Adrenal gland (tissue), 12 donors: ENCODE results near the gene OR9A2. TPM values are rescaled to one million over a fixed set of nuclear protein-coding genes. Genes with fewer than 3 reads are reported as not detected.

ENCODE experiments used
- DNase-seq, 7 donors: peaks; one replicate each; pipeline ENCODE4 v3.0.0-alpha.2; 2019 to 2020
- H3K27ac ChIP-seq, 5 donors: fragments of 200-600 bp; sonication (generic) in 4 of 5; 1 replicate in 3 of 5; 2 replicates in 2 of 5; pipeline versions ENCODE4 v1.5.1 to v1.8.0; 2016 to 2020; ENCODE audit warnings: mild to moderate bottlenecking in 1 of 5
- H3K27me3 ChIP-seq: fragments of 200-600 bp; 2 replicates; pipeline ENCODE4 v1.8.0; 2021
- H3K36me3 ChIP-seq, 2 donors: fragments of 200-600 bp; replicated peaks in 1 of 2; 1 replicate in 1 of 2; 2 replicates in 1 of 2; pipeline versions ENCODE4 v1.5.1 to v1.8.0; 2018 to 2022
- H3K4me1 ChIP-seq, 2 donors: fragments of 200-600 bp; replicated peaks in 1 of 2; 1 replicate in 1 of 2; 2 replicates in 1 of 2; pipeline versions ENCODE4 v1.5.1 to v1.8.0; 2018 to 2021
- H3K4me3 ChIP-seq, 4 donors: fragments of 200-600 bp; sonication (generic) in 3 of 4; one replicate each; pipeline ENCODE4 v1.5.1; 2016 to 2018
- H3K9me3 ChIP-seq, 3 donors: fragments of 200-600 bp; sonication (generic) in 1 of 3; replicated peaks in 1 of 3; 1 replicate in 2 of 3; 2 replicates in 1 of 3; pipeline versions ENCODE4 v1.5.1 to v1.8.0; 2016 to 2021
- CTCF ChIP-seq, 6 experiments: fragments of 450-650 bp in 4 of 6; fragments of 200-600 bp in 2 of 6; sonication (generic) in 1 of 6; IDR thresholded peaks; 1 replicate in 5 of 6; 2 replicates in 1 of 6; pipeline versions ENCODE4 v1.5.1 to v1.8.0; 2016 to 2021; ENCODE audit warnings: antibody characterized with exemption in 6 of 6, mild to moderate bottlenecking in 2 of 6, moderate library complexity in 1 of 6
- POLR2A ChIP-seq, 2 donors: fragments of 450-650 bp; IDR thresholded peaks; one replicate each; pipeline ENCODE4 v1.6.1; 2017; ENCODE audit warnings: antibody characterized with exemption in 2 of 2, mild to moderate bottlenecking in 2 of 2, moderate library complexity in 1 of 2
- WGBS, 4 donors: extraction: QIAGEN DNeasy Blood & Tissue Kit in 2 of 4; methylation state at CpG; one replicate each; pipeline versions ENCODE4 v1.1.5 to v1.1.7; 2013 to 2017; 5-methylcytosine and 5-hydroxymethylcytosine counted together
- intact Hi-C, 2 donors: fragments of 100-400 bp; cut with DNase I; formaldehyde crosslinking; loops; one replicate each; pipeline versions ENCODE4 v1.14.1 to v1.15.0; 2022 to 2023
- polyA plus RNA-seq, 3 donors: library from polyadenylated mRNA; stranded (reverse); fragments of 200-250 nt in 2 of 3; fragments of 350-450 nt in 1 of 3; fragmentation: Illumina TruSeq in 1 of 3; extraction: RNeasy Lipid Tissue Mini Kit (QIAGEN cat#74804) in 1 of 3; gene quantifications; one replicate each; pipeline ENCODE4 v1.2.3, GENCODE V29; 2013 to 2014
- total RNA-seq, 9 donors: library from RNA; depleted of rRNA in 4 of 9; stranded (reverse); fragments of >200 nt in 4 of 9; fragments of 120-200 nt in 1 of 9; fragmentation: NEBNext Ultra II Directional in 1 of 9; extraction: Animal tissue kit (Norgen Biotek cat#: 25700) in 1 of 9; gene quantifications; one replicate each; pipeline versions ENCODE4 v1.1.0 to v1.2.4, GENCODE V29; 2013 to 2023
- donor health status: healthy with polysubstance abuse.
- donor health status: Bipolar disorder and iron deficiency.
- donor health status: DM: yes; HTN: yes; CAD: no.
- donor health status: DM: no; HTN: no; CAD: no.
- donor health status: DM: no; HTN: no; CAD: no.
- donor health status: DM: yes; HTN: yes; CAD: no.

OR9A2 gene
- total and polyA plus RNA-seq, 12 donors: 0.78 TPM; not detected in 11

- intact Hi-C loops: no loop called here
- no peaks in the 10 kb centered on the region for H3K9me3 ChIP-seq
- DNase-seq: no peak
- no peak overlapping the region for H3K27ac ChIP-seq
- 70 to 80% (median 73%) methylated on average over 2 of the region's 2 CpGs for whole genome bisulfite sequencing, 4 donors
- H3K4me3 ChIP-seq: no peak overlapping the region
- no peaks in the 10 kb centered on the region for H3K36me3 ChIP-seq
- no peaks in the 10 kb centered on the region for H3K27me3 ChIP-seq
- TF ChIP-seq CTCF (IDR thresholded peaks at IDR 0.05) (no peak), POLR2A (IDR thresholded peaks at IDR 0.05) (no peak)
- H3K4me1 ChIP-seq: no peaks in the 10 kb centered on the region
These were observed 41.5 kb upstream of the OR9A2 start for GRCh38 chr7:143068446-143068845.

GRCh38 chr7:143063741-143064140 is 36.8 kb upstream of the OR9A2 start:
- 69 to 79% (median 71%) methylated on average over 3 of the region's 3 CpGs for WGBS, 4 donors
- Histone ChIP-seq H3K27me3 (no peaks in the 10 kb centered on the region), H3K4me1 (no peaks in the 10 kb centered on the region), H3K9me3 (no peaks in the 10 kb centered on the region), H3K27ac (no peak overlapping the region), H3K4me3 (no peak overlapping the region), H3K36me3 (no peaks in the 10 kb centered on the region)
- no peak for DNase-seq
- TF ChIP-seq POLR2A (IDR thresholded peaks at IDR 0.05) (no peak), CTCF (IDR thresholded peaks at IDR 0.05) (no peak)
- intact Hi-C loops: no loop called here

GRCh38 chr7:143055754-143056153 is 28.8 kb upstream of the OR9A2 start:
- DNase-seq: no peak
- Histone ChIP-seq H3K27me3 (no peaks in the 10 kb centered on the region), H3K9me3 (no peaks in the 10 kb centered on the region), H3K4me1 (no peaks in the 10 kb centered on the region), H3K27ac (no peak overlapping the region), H3K36me3 (no peaks in the 10 kb centered on the region), H3K4me3 (no peak overlapping the region)
- TF ChIP-seq CTCF (IDR thresholded peaks at IDR 0.05) (no peak), POLR2A (IDR thresholded peaks at IDR 0.05) (no peak)
- intact Hi-C loops: no loop called here

GRCh38 chr7:143054621-143055020 is 27.7 kb upstream of the OR9A2 start:
- Histone ChIP-seq H3K27ac (no peak overlapping the region), H3K36me3 (no peaks in the 10 kb centered on the region), H3K9me3 (no peaks in the 10 kb centered on the region), H3K27me3 (no peaks in the 10 kb centered on the region), H3K4me1 (no peaks in the 10 kb centered on the region), H3K4me3 (no peak overlapping the region)
- no peak for DNase-seq
- intact Hi-C loops: no loop called here
- TF ChIP-seq POLR2A (IDR thresholded peaks at IDR 0.05) (no peak), CTCF (IDR thresholded peaks at IDR 0.05) (no peak)
- 47 to 58% (median 56%) methylated on average over 3 of the region's 3 CpGs for WGBS, 4 donors
